IPS-20b (cell line): ENCODE results near the gene PSPH.
"Not testable (repeated sequence)": the region's sequence is repeated elsewhere in the genome, so short reads cannot be mapped to it uniquely, and the experiment has no call there.

Experiments
- H3K27ac ChIP-seq: one replicate; pipeline ENCODE4 v1.5.1; 2013; ENCODE audit warnings: low read length
- H3K27me3 ChIP-seq: 2 replicates; pipeline ENCODE4 v1.6.1; 2013; ENCODE audit warnings: mild to moderate bottlenecking, low read length, inconsistent platforms; ENCODE audit not compliant: insufficient read depth
- H3K36me3 ChIP-seq: 2 replicates; pipeline ENCODE4 v1.6.1; 2013; ENCODE audit warnings: low read depth, mild to moderate bottlenecking, inconsistent platforms, low read length, moderate library complexity; ENCODE audit not compliant: insufficient read depth
- H3K4me1 ChIP-seq: 2 replicates; pipeline ENCODE4 v1.6.1; 2013; ENCODE audit warnings: mild to moderate bottlenecking, control low read depth, inconsistent platforms, low read length, moderate library complexity; ENCODE audit not compliant: insufficient read depth
- H3K4me3 ChIP-seq: 2 replicates; pipeline ENCODE4 v1.5.1; 2013; ENCODE audit warnings: mild to moderate bottlenecking, low read length, inconsistent platforms
- H3K9ac ChIP-seq: 2 replicates; pipeline ENCODE4 v1.6.1; 2013; ENCODE audit warnings: low read depth, mild to moderate bottlenecking, inconsistent platforms, low read length, moderate library complexity
- H3K9me3 ChIP-seq: 2 replicates; pipeline ENCODE4 v1.6.1; 2013; ENCODE audit warnings: mild to moderate bottlenecking, low read depth, low read length, inconsistent platforms; ENCODE audit not compliant: insufficient read depth

The PSPH gene

GRCh38 chr7:56028942-56029630 lies 22.2 kb downstream of the PSPH start:
- Histone ChIP-seq H3K9ac (no peak overlapping the region), H3K27ac (no peak overlapping the region), H3K9me3 (no peaks in the 10 kb centered on the region), H3K4me3 (no peak overlapping the region), H3K27me3 (no peaks in the 10 kb centered on the region), H3K36me3 (peaks cover 62% of the 10 kb centered on the region), H3K4me1 (no peaks in the 10 kb centered on the region)

GRCh38 chr7:56026538-56026937 lies 24.7 kb downstream of the PSPH start:
- no peaks in the 10 kb centered on the region for H3K27me3 ChIP-seq
- no peak overlapping the region for H3K27ac ChIP-seq
- no peak overlapping the region for H3K4me3 ChIP-seq
- no peak overlapping the region for H3K9ac ChIP-seq
- H3K9me3 ChIP-seq, result no peaks in the 10 kb centered on the region
- H3K36me3 ChIP-seq, result peaks cover 56% of the 10 kb centered on the region
- no peaks in the 10 kb centered on the region for H3K4me1 ChIP-seq

GRCh38 chr7:56023500-56023899 lies 27.7 kb downstream of the PSPH start:
- Histone ChIP-seq H3K9me3 (no peaks in the 10 kb centered on the region), H3K9ac (no peak overlapping the region), H3K27ac (no peak overlapping the region), H3K4me1 (no peaks in the 10 kb centered on the region), H3K36me3 (peaks cover 55% of the 10 kb centered on the region), H3K27me3 (no peaks in the 10 kb centered on the region), H3K4me3 (no peak overlapping the region)

- Histone ChIP-seq H3K9me3 (no peaks in the 10 kb centered on the region), H3K9ac (no peak overlapping the region), H3K27me3 (no peaks in the 10 kb centered on the region), H3K27ac (no peak overlapping the region), H3K36me3 (peaks cover 49% of the 10 kb centered on the region), H3K4me1 (no peaks in the 10 kb centered on the region), H3K4me3 (no peak overlapping the region)
These were observed 31.7 kb downstream of the PSPH start for GRCh38 chr7:56019501-56019900.

- H3K36me3 ChIP-seq, result peaks cover 71% of the 10 kb centered on the region
- H3K27ac ChIP-seq, H3K4me3 ChIP-seq, H3K9me3 ChIP-seq, H3K4me1 ChIP-seq, H3K9ac ChIP-seq, H3K27me3 ChIP-seq: not testable (repeated sequence)
These were observed 34.2 kb downstream of the PSPH start for GRCh38 chr7:56017015-56017414.

DNA sequence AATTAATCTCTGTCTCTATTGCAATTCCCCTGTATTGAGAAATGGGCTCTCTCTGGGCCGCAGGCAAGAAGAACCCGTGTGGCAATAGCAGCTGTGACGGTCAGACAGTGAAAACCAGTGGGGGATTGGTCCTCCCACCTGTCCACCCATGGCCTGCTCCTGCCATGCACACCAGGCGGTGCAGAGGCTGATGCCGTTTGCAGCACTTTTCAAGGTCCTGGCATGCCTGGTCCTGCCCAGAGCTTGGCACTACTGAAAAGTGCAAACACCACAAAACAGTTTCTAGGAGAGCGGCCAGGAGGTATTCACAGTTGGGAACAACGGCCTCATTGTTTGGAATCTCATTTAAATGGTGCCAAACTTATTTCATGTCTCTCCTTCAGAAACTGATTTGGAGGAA lies 41.5 kb downstream of the PSPH start:
- Histone ChIP-seq H3K4me1 (no peaks in the 10 kb centered on the region), H3K9me3 (no peaks in the 10 kb centered on the region), H3K36me3 (peaks cover 44% of the 10 kb centered on the region), H3K27ac (no peak overlapping the region), H3K27me3 (no peaks in the 10 kb centered on the region), H3K4me3 (no peak overlapping the region), H3K9ac (no peak overlapping the region)

DNA sequence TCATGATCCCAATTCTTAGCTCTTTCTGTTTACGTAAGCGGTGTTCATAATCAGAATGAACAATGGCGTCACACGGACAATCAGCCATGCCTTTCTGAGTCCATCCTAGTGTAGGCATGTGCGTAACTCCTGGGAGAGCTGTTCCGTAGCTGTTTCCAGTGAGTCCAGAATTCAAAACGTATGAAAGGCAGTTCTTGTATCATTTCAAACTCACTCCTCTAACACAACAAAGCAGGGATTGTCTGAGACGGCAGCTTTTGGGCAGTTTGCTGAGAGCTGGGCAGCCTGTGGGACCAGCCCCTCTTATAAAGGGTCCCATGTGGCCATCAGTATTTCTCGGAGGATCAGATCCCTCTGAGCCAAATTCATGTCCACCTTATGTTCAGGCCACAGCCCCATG lies 43.4 kb downstream of the PSPH start:
- Histone ChIP-seq H3K27ac (no peak overlapping the region), H3K27me3 (no peaks in the 10 kb centered on the region), H3K9me3 (no peaks in the 10 kb centered on the region), H3K9ac (no peak overlapping the region), H3K4me1 (no peaks in the 10 kb centered on the region), H3K36me3 (peaks cover 28% of the 10 kb centered on the region), H3K4me3 (no peak overlapping the region)

GRCh38 chr7:56007167-56007652 lies 44.0 kb downstream of the PSPH start:
- Histone ChIP-seq H3K4me1 (no peaks in the 10 kb centered on the region), H3K27me3 (no peaks in the 10 kb centered on the region), H3K36me3 (peaks cover 22% of the 10 kb centered on the region), H3K9ac (no peak overlapping the region), H3K4me3 (no peak overlapping the region), H3K9me3 (no peaks in the 10 kb centered on the region), H3K27ac (no peak overlapping the region)

- no peaks in the 10 kb centered on the region for H3K27me3 ChIP-seq
- H3K36me3 ChIP-seq, result peaks cover 7% of the 10 kb centered on the region; the same call in 1 of the 2 replicates
- H3K9me3 ChIP-seq, result no peaks in the 10 kb centered on the region
- no peak overlapping the region for H3K27ac ChIP-seq
- H3K9ac ChIP-seq, result no peak overlapping the region
- no peak overlapping the region for H3K4me3 ChIP-seq
- no peaks in the 10 kb centered on the region for H3K4me1 ChIP-seq
These were observed 47.5 kb downstream of the PSPH start for GRCh38 chr7:56003749-56004148.

GRCh38 chr7:55996856-55997500 lies 54.3 kb downstream of the PSPH start:
- H3K36me3 ChIP-seq, result peaks cover 39% of the 10 kb centered on the region; the same call in 1 of the 2 replicates
- H3K9ac ChIP-seq, result no peak overlapping the region
- H3K4me1 ChIP-seq, result no peaks in the 10 kb centered on the region
- no peak overlapping the region for H3K4me3 ChIP-seq
- H3K27me3 ChIP-seq, result no peaks in the 10 kb centered on the region
- no peaks in the 10 kb centered on the region for H3K9me3 ChIP-seq
- no peak overlapping the region for H3K27ac ChIP-seq

GRCh38 chr7:55992346-55992745 lies 58.9 kb downstream of the PSPH start:
- H3K9me3 ChIP-seq, result no peaks in the 10 kb centered on the region
- no peaks in the 10 kb centered on the region for H3K27me3 ChIP-seq
- no peak overlapping the region for H3K27ac ChIP-seq
- H3K36me3 ChIP-seq, result peaks cover 29% of the 10 kb centered on the region; the same call in 1 of the 2 replicates
- H3K9ac ChIP-seq, result no peak overlapping the region
- H3K4me3 ChIP-seq, result no peak overlapping the region
- no peaks in the 10 kb centered on the region for H3K4me1 ChIP-seq

GRCh38 chr7:55983537-55983936 lies 67.7 kb downstream of the PSPH start:
- Histone ChIP-seq H3K4me1 (no peaks in the 10 kb centered on the region), H3K27me3 (no peaks in the 10 kb centered on the region), H3K9ac (no peak overlapping the region), H3K36me3 (peaks cover 75% of the 10 kb centered on the region), H3K9me3 (no peaks in the 10 kb centered on the region), H3K4me3 (no peak overlapping the region), H3K27ac (no peak overlapping the region)
